Subcutaneous abdominal adipose tissue (tissue), 5 donors: ENCODE measurements around the gene ADAMTS18.

ENCODE experiments used
- H3K27ac ChIP-seq: one replicate; pipeline ENCODE4 v1.7.0; 2013; ENCODE audit warnings: low read depth, mild to moderate bottlenecking, inconsistent platforms, low read length, moderate library complexity
- H3K27me3 ChIP-seq, 5 donors: one replicate each; pipeline ENCODE4 v1.7.0; 2013; ENCODE audit warnings: low read length in 5 of 5, inconsistent platforms in 1 of 5; ENCODE audit not compliant: control insufficient read depth in 5 of 5, insufficient read depth in 4 of 5
- H3K36me3 ChIP-seq, 5 donors: one replicate each; pipeline ENCODE4 v1.7.0; 2013; ENCODE audit warnings: low read length in 5 of 5; ENCODE audit not compliant: control insufficient read depth in 5 of 5, insufficient read depth in 5 of 5
- H3K4me1 ChIP-seq, 5 donors: one replicate each; pipeline ENCODE4 v1.7.0; 2013; ENCODE audit warnings: low read length in 5 of 5, mild to moderate bottlenecking in 3 of 5, moderate library complexity in 1 of 5; ENCODE audit not compliant: control insufficient read depth in 5 of 5, insufficient read depth in 5 of 5
- H3K4me3 ChIP-seq, 5 donors: one replicate each; pipeline ENCODE4 v1.7.0; 2013; ENCODE audit warnings: low read length in 5 of 5, low read depth in 1 of 5
- H3K9ac ChIP-seq, 5 donors: one replicate each; pipeline ENCODE4 v1.7.0; 2013; ENCODE audit warnings: low read length in 5 of 5, mild to moderate bottlenecking in 4 of 5, moderate library complexity in 3 of 5
- H3K9me3 ChIP-seq, 5 donors: one replicate each; pipeline ENCODE4 v1.7.0; 2013; ENCODE audit warnings: low read length in 5 of 5; ENCODE audit not compliant: control insufficient read depth in 5 of 5
- donor health status: healthy.
- donor health status: healthy.
- donor health status: healthy.
- donor health status: healthy.
- donor health status: healthy.

Gene ADAMTS18

GRCh38 chr16:77332792-77333191, 102.0 kb downstream of the ADAMTS18 start:
- Histone ChIP-seq H3K9ac (no peak overlapping the region), H3K9me3 (no peaks in the 10 kb centered on the region), H3K27ac (no peak overlapping the region), H3K4me1 (peaks cover 0 to 7% (median 0%) of the 10 kb centered on the region in 5 donors), H3K36me3 (peaks cover 0 to 3% (median 0%) of the 10 kb centered on the region in 5 donors), H3K27me3 (no peaks in the 10 kb centered on the region), H3K4me3 (no peak overlapping the region)

GRCh38 chr16:77331802-77332586, 102.8 kb downstream of the ADAMTS18 start:
- H3K9me3 ChIP-seq: no peaks in the 10 kb centered on the region
- H3K4me1 ChIP-seq: peaks cover 0 to 4% (median 0%) of the 10 kb centered on the region in 5 donors
- H3K27ac ChIP-seq: no peak overlapping the region

GRCh38 chr16:77331043-77331442, 103.8 kb downstream of the ADAMTS18 start:
- no peaks in the 10 kb centered on the region for H3K9me3 ChIP-seq
- no peaks in the 10 kb centered on the region for H3K4me1 ChIP-seq
- no peak overlapping the region for H3K4me3 ChIP-seq
- peaks cover 0 to 3% (median 0%) of the 10 kb centered on the region in 5 donors for H3K36me3 ChIP-seq
- H3K27ac ChIP-seq: no peak overlapping the region
- H3K9ac ChIP-seq: no peak overlapping the region
- no peaks in the 10 kb centered on the region for H3K27me3 ChIP-seq

More at GRCh38 chr16:77331802-77332586, 102.8 kb downstream of the ADAMTS18 start:
- peaks cover 0 to 3% (median 0%) of the 10 kb centered on the region in 5 donors for H3K36me3 ChIP-seq
- H3K27me3 ChIP-seq: no peaks in the 10 kb centered on the region
- no peak overlapping the region for H3K4me3 ChIP-seq
- no peak overlapping the region for H3K9ac ChIP-seq

- H3K4me1 ChIP-seq: no peaks in the 10 kb centered on the region
- peaks cover 0 to 2% (median 0%) of the 10 kb centered on the region in 5 donors for H3K36me3 ChIP-seq
- H3K4me3 ChIP-seq: no peak overlapping the region
- no peak overlapping the region for H3K27ac ChIP-seq
- no peaks in the 10 kb centered on the region for H3K27me3 ChIP-seq
- no peaks in the 10 kb centered on the region for H3K9me3 ChIP-seq
- H3K9ac ChIP-seq: no peak overlapping the region
These were observed 104.3 kb downstream of the ADAMTS18 start for GRCh38 chr16:77330332-77331042.

- Histone ChIP-seq H3K9me3 (no peaks in the 10 kb centered on the region), H3K9ac (no peak overlapping the region), H3K4me3 (no peak overlapping the region), H3K27me3 (no peaks in the 10 kb centered on the region), H3K36me3 (peaks cover 0 to 2% (median 0%) of the 10 kb centered on the region in 5 donors), H3K4me1 (no peaks in the 10 kb centered on the region), H3K27ac (no peak overlapping the region)
These were observed 106.1 kb downstream of the ADAMTS18 start for GRCh38 chr16:77328768-77329167.

GRCh38 chr16:77328274-77328673, 106.6 kb downstream of the ADAMTS18 start:
- Histone ChIP-seq H3K4me1 (no peaks in the 10 kb centered on the region), H3K4me3 (no peak overlapping the region)

GRCh38 chr16:77327717-77328116, 107.1 kb downstream of the ADAMTS18 start:
- Histone ChIP-seq H3K36me3 (no peaks in the 10 kb centered on the region), H3K27ac (no peak overlapping the region), H3K4me1 (no peaks in the 10 kb centered on the region), H3K4me3 (no peak overlapping the region), H3K9ac (no peak overlapping the region), H3K27me3 (no peaks in the 10 kb centered on the region), H3K9me3 (no peaks in the 10 kb centered on the region)

More at GRCh38 chr16:77328274-77328673, 106.6 kb downstream of the ADAMTS18 start:
- H3K27me3 ChIP-seq: no peaks in the 10 kb centered on the region
- H3K27ac ChIP-seq: no peak overlapping the region
- peaks cover 0 to 2% (median 0%) of the 10 kb centered on the region in 5 donors for H3K36me3 ChIP-seq
- H3K9me3 ChIP-seq: no peaks in the 10 kb centered on the region
- H3K9ac ChIP-seq: no peak overlapping the region

- Histone ChIP-seq H3K27ac (no peak overlapping the region), H3K9ac (no peak overlapping the region), H3K36me3 (peaks cover 0 to 1% (median 0%) of the 10 kb centered on the region in 5 donors), H3K4me3 (no peak overlapping the region), H3K4me1 (no peaks in the 10 kb centered on the region), H3K9me3 (no peaks in the 10 kb centered on the region), H3K27me3 (no peaks in the 10 kb centered on the region)
These were observed 110.1 kb downstream of the ADAMTS18 start for GRCh38 chr16:77324729-77325128.

- Histone ChIP-seq H3K9me3 (no peaks in the 10 kb centered on the region), H3K27ac (no peak overlapping the region), H3K4me3 (no peak overlapping the region), H3K27me3 (no peaks in the 10 kb centered on the region), H3K9ac (no peak overlapping the region), H3K36me3 (peaks cover 0 to 3% (median 0%) of the 10 kb centered on the region in 5 donors), H3K4me1 (no peaks in the 10 kb centered on the region)
These were observed 111.1 kb downstream of the ADAMTS18 start for GRCh38 chr16:77323695-77324094.

- no peaks in the 10 kb centered on the region for H3K9me3 ChIP-seq
- no peak overlapping the region for H3K27ac ChIP-seq
- no peak overlapping the region for H3K4me3 ChIP-seq
- peaks cover 0 to 3% (median 0%) of the 10 kb centered on the region in 5 donors for H3K36me3 ChIP-seq
- no peaks in the 10 kb centered on the region for H3K4me1 ChIP-seq
- H3K9ac ChIP-seq: no peak overlapping the region
- H3K27me3 ChIP-seq: no peaks in the 10 kb centered on the region
These were observed 112.1 kb downstream of the ADAMTS18 start for GRCh38 chr16:77322757-77323156.
